ENCODE measurements around the gene ALDH3B1.

The ALDH3B1 gene

GRCh38 chr11:68051191-68052136 lies 41.3 kb downstream of the ALDH3B1 start:
- no peak overlapping the region for H3K27ac ChIP-seq
- TF ChIP-seq ZFX (IDR thresholded peaks at IDR 0.05) = no peak
- TF ChIP-seq CTCF (conservative IDR thresholded peaks at IDR 0.05) = no peak

GRCh38 chr11:68052137-68052873 lies 42.2 kb downstream of the ALDH3B1 start:
- H3K27ac ChIP-seq = no peak overlapping the region
- no peak for TF ChIP-seq ZFX (IDR thresholded peaks at IDR 0.05)
- TF ChIP-seq CTCF (conservative IDR thresholded peaks at IDR 0.05) = no peak

- no peak overlapping the region for H3K27ac ChIP-seq
- TF ChIP-seq ZFX (IDR thresholded peaks at IDR 0.05) (no peak), CTCF (conservative IDR thresholded peaks at IDR 0.05) (no peak)
Observed at GRCh38 chr11:68053117-68053516, 43.0 kb downstream of the ALDH3B1 start.

GRCh38 chr11:68053981-68054812 lies 44.1 kb downstream of the ALDH3B1 start:
- H3K27ac ChIP-seq = no peak overlapping the region
- TF ChIP-seq ZFX (IDR thresholded peaks at IDR 0.05) (no peak), CTCF (conservative IDR thresholded peaks at IDR 0.05) (no peak)

- TF ChIP-seq CTCF (conservative IDR thresholded peaks at IDR 0.05) (no peak), ZFX (IDR thresholded peaks at IDR 0.05) (no peak)
- no peak overlapping the region for H3K27ac ChIP-seq
Observed at GRCh38 chr11:68056317-68057285, 46.5 kb downstream of the ALDH3B1 start.

GRCh38 chr11:68057807-68058206 lies 47.7 kb downstream of the ALDH3B1 start:
- no peak overlapping the region for H3K27ac ChIP-seq
- TF ChIP-seq ZFX (IDR thresholded peaks at IDR 0.05) (no peak), CTCF (conservative IDR thresholded peaks at IDR 0.05) (no peak)
